ENCODE data around the gene BORCS8. TPM values are rescaled to one million over a fixed set of nuclear protein-coding genes. Genes with fewer than 3 reads are reported as not detected.

The BORCS8 gene
- total and polyA plus RNA-seq, 2 of the 13 experiments (the other 11 are each of a cell fraction or from before 2014, with no cell fraction given) = 9.6 to 13.3 TPM

GRCh38 chr19:19230999-19231398 lies 39.0 kb upstream of the BORCS8 start:
- FAIRE-seq = no peak
- no peak for DNase-seq (ENCODE audit: low spot score)
- no TSS peak for BruUV-seq (replicated peaks)
- Histone ChIP-seq H3K4me2 (ENCODE audit: low read depth, low read length) (no peak overlapping the region), H3K4me3 (replicated peaks in 1 of 3; ENCODE audit: insufficient read depth in 1 of 3, low read depth in 2 of 3, low read length in 3 of 3) (no peak overlapping the region), H4K20me1 (ENCODE audit: insufficient read depth, low read length) (no peaks in the 10 kb centered on the region), H3K27me3 (ENCODE audit: control insufficient read depth in 1 of 2, insufficient read depth in 2 of 2, low read length in 2 of 2) (peaks cover 4 to 28% of the 10 kb centered on the region in 2 experiments; a peak in 3 of 5 replicates), H3K4me1 (ENCODE audit: insufficient read depth, low read length) (peaks cover 15% of the 10 kb centered on the region), H3K36me3 (replicated peaks in 1 of 2; ENCODE audit: control insufficient read depth in 1 of 2, insufficient read depth in 2 of 2, low read length in 2 of 2) (no peaks in the 10 kb centered on the region), H3K9ac (ENCODE audit: insufficient read depth, low read depth, low read length) (no peak overlapping the region), H3K27ac (ENCODE audit: extremely low read length, insufficient read depth, low read length) (no peak overlapping the region), H3K9me3 (ENCODE audit: low read length) (peaks cover 11% of the 10 kb centered on the region; the same call in 1 of the 2 replicates), H3K79me2 (ENCODE audit: insufficient read depth, low read length) (no peaks in the 10 kb centered on the region), H2AFZ (ENCODE audit: low read length) (no peak overlapping the region)
- in situ Hi-C loops (cut with HindIII; ENCODE audit: extremely low pct_ligation_motif_present, low pct_unique_long_range_greater_than_20kb) (no loop called here), intact Hi-C loops (cut with micrococcal nuclease; ENCODE audit: unreplicated experiment) (no loop called here)
- ChIA-PET CTCF (ENCODE audit: low intra/inter-chr PET ratio, low total read pairs) (no interaction called here), POLR2A (no interaction called here)
- ATAC-seq = no peak
- 41% methylated on average over 9 of the region's 9 CpGs for WGBS (ENCODE audit: low lambda C conversion rate)
- TF ChIP-seq PHF21A (CRISPR knock-in tag; IDR thresholded peaks at IDR 0.05) (no peak), GLMP (CRISPR knock-in tag; IDR thresholded peaks at IDR 0.05; ENCODE audit: borderline replicate concordance) (no peak), ZBTB14 (CRISPR knock-in tag; IDR thresholded peaks at IDR 0.05) (no peak), GTF2F1 (IDR thresholded peaks at IDR 0.05; ENCODE audit: low read length) (no peak), ZNF446 (CRISPR knock-in tag; IDR thresholded peaks at IDR 0.05) (no peak), ZNF441 (CRISPR knock-in tag; IDR thresholded peaks at IDR 0.05; ENCODE audit: borderline replicate concordance) (no peak), ZNF276 (CRISPR knock-in tag; IDR thresholded peaks at IDR 0.05; ENCODE audit: low read depth) (no peak), MED1 (CRISPR knock-in tag; IDR thresholded peaks at IDR 0.05) (no peak), ZNF451 (CRISPR knock-in tag; IDR thresholded peaks at IDR 0.05) (no peak), ZNF234 (CRISPR knock-in tag; conservative IDR thresholded peaks at IDR 0.05) (no peak), SP5 (CRISPR knock-in tag; IDR thresholded peaks at IDR 0.05; ENCODE audit: borderline replicate concordance, low read depth) (no peak), ZNF609 (CRISPR knock-in tag; IDR thresholded peaks at IDR 0.05; ENCODE audit: borderline replicate concordance) (no peak), E2F2 (CRISPR knock-in tag; IDR thresholded peaks at IDR 0.05; ENCODE audit: borderline replicate concordance) (no peak), PHF8 (CRISPR knock-in tag; IDR thresholded peaks at IDR 0.05) (no peak)
